GM18858 (cell line): Measurements from ENCODE around the gene TMEM256.

Source experiments
- ATAC-seq: cut with Tn5 transposase; IDR thresholded peaks from one replicate; pipeline ENCODE4 v1.9.1; 2021; ENCODE audit not compliant: unreplicated experiment

Gene TMEM256

GRCh38 chr17:7431231-7431630 lies 27.3 kb upstream of the TMEM256 start:
- ATAC-seq: no peak

GRCh38 chr17:7429722-7430121 lies 25.8 kb upstream of the TMEM256 start:
- ATAC-seq: no peak

GRCh38 chr17:7428557-7428956 lies 24.7 kb upstream of the TMEM256 start, which contains the start of gene SPEM3:
Gene SPEM3 (plus strand): TSS chr17:7428857. CDS start chr17:7428903, 46 bp downstream.
- no peak for ATAC-seq

- ATAC-seq: no peak
Measured at GRCh38 chr17:7427549-7427948, 23.7 kb upstream of the TMEM256 start.

GRCh38 chr17:7426896-7427489 lies 23.1 kb upstream of the TMEM256 start:
- ATAC-seq: no peak

GRCh38 chr17:7426203-7426863 lies 22.4 kb upstream of the TMEM256 start:
- no peak for ATAC-seq

- no peak for ATAC-seq
Measured at GRCh38 chr17:7425756-7426155, 21.9 kb upstream of the TMEM256 start.

GRCh38 chr17:7425316-7425715 lies 21.4 kb upstream of the TMEM256 start, which contains the start of gene SPEM2:
Gene SPEM2 (plus strand): TSS chr17:7425616. CDS start chr17:7425689, 73 bp downstream.
- no peak for ATAC-seq

- no peak for ATAC-seq
Measured at GRCh38 chr17:7423679-7424078, 19.8 kb upstream of the TMEM256 start.

- no peak for ATAC-seq
Measured at GRCh38 chr17:7421186-7421585, 17.3 kb upstream of the TMEM256 start.

GRCh38 chr17:7419819-7420610 lies 16.1 kb upstream of the TMEM256 start, which contains the start of gene SPEM1:
Gene SPEM1 (plus strand): TSS chr17:7420324. CDS start chr17:7420385, 61 bp downstream.
- no peak for ATAC-seq

- no peak for ATAC-seq
Measured at GRCh38 chr17:7418472-7419152, 14.7 kb upstream of the TMEM256 start.

- ATAC-seq: no peak
Measured at GRCh38 chr17:7417056-7417655, 13.3 kb upstream of the TMEM256 start.

- no peak for ATAC-seq
Measured at GRCh38 chr17:7416323-7416722, 12.4 kb upstream of the TMEM256 start.

GRCh38 chr17:7415784-7416183 lies 11.9 kb upstream of the TMEM256 start:
- ATAC-seq: no peak

- no peak for ATAC-seq
Measured at GRCh38 chr17:7414837-7415236, 10.9 kb upstream of the TMEM256 start.

GRCh38 chr17:7413346-7413985 lies 9.6 kb upstream of the TMEM256 start:
- ATAC-seq: no peak

- no peak for ATAC-seq
Measured at GRCh38 chr17:7411427-7411750, 7.5 kb upstream of the TMEM256 start.

GRCh38 chr17:7410634-7411426 lies 6.9 kb upstream of the TMEM256 start:
- ATAC-seq: no peak

- ATAC-seq: no peak
Measured at GRCh38 chr17:7409716-7410115, 5.8 kb upstream of the TMEM256 start.
